GM13976 (cell line): ENCODE results near the gene ENDOD1.

ENCODE experiments used
- DNase-seq: peaks from one replicate; pipeline ENCODE4 v3.0.0; 2012; ENCODE audit warnings: low spot score
- in situ Hi-C: fragments of 300-500 bp; cut with MboI; formaldehyde crosslinking; loops from one replicate; pipeline ENCODE4 v1.12.0; 2022; ENCODE audit warnings: low sequenced_read_pairs, mixed read lengths, inconsistent platforms; ENCODE audit not compliant: unreplicated experiment
- TF ChIP-seq, protein P1 (sequence below): IDR thresholded peaks from 2 replicates; pipeline ENCODE4 v1.5.1; 2012; ENCODE audit warnings: borderline replicate concordance, mild to moderate bottlenecking; ENCODE audit not compliant: insufficient read depth; ENCODE audit errors: extremely low read depth, missing control alignments, control extremely low read depth

ENDOD1 gene

DNA sequence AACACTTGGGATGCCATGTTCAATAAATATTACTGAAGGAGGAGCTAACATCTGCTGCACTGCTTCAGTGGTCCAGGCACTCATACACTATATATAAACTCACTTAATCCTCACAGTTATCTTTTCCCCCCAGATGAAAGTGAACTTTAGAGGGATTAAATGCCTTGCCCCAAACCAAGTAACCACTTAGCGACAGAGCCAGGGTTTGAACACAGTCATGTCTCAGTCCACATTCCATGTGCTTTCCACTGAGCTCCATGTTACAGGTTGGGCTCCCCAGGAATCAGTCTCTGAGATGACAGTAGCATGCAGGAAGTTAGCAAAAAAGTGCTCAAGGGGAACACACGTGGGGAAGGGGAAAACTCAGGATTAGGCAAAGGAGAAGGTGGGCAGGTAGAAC, 59.3 kb downstream of the ENDOD1 start:
- DNase-seq: no peak
- TF ChIP-seq, protein P1, sequence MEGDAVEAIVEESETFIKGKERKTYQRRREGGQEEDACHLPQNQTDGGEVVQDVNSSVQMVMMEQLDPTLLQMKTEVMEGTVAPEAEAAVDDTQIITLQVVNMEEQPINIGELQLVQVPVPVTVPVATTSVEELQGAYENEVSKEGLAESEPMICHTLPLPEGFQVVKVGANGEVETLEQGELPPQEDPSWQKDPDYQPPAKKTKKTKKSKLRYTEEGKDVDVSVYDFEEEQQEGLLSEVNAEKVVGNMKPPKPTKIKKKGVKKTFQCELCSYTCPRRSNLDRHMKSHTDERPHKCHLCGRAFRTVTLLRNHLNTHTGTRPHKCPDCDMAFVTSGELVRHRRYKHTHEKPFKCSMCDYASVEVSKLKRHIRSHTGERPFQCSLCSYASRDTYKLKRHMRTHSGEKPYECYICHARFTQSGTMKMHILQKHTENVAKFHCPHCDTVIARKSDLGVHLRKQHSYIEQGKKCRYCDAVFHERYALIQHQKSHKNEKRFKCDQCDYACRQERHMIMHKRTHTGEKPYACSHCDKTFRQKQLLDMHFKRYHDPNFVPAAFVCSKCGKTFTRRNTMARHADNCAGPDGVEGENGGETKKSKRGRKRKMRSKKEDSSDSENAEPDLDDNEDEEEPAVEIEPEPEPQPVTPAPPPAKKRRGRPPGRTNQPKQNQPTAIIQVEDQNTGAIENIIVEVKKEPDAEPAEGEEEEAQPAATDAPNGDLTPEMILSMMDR: no peak
- in situ Hi-C loops: no loop called here

DNA sequence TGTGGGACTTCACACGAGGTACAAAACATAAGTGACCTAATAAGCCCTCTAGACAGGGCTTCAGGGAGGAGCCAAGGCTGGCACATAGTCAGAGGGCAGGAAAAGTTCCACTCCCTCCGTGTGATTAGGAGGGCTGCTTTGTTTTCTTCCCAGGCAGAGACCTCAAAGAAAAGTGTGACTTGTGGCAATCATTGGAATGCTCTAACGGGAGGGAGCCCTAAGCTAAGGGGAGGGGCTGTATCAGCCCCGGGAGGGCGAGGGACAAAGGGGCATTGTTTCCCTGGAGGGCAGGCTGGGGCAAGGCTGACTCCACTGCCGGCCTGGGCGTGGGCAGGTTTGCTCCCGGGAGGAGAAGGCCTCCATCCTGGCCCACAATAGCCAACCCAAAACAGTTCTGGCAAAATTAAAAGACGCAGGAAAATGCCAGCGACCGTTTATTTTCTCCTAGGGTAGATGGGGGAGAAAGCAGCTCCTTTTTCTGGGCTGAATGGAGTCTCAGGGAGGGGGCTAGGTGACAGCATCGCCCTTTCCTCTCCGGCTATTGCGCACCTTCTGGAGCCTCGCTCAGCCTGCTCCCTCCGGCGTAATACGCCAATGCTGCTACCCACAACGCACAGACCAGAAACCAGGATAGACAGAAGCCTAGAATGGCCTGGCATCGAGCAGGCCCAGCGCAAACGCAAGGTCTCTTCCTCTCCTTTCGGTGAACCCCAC, 60.2 kb downstream of the ENDOD1 start:
- in situ Hi-C loops: loop anchor here (5.0 to 25.0 kb wide), 3 partner anchors 555 to 1287 kb away; no protein-coding TSS in a partner anchor
- DNase-seq: no peak
- TF ChIP-seq, protein P1: no peak

DNA sequence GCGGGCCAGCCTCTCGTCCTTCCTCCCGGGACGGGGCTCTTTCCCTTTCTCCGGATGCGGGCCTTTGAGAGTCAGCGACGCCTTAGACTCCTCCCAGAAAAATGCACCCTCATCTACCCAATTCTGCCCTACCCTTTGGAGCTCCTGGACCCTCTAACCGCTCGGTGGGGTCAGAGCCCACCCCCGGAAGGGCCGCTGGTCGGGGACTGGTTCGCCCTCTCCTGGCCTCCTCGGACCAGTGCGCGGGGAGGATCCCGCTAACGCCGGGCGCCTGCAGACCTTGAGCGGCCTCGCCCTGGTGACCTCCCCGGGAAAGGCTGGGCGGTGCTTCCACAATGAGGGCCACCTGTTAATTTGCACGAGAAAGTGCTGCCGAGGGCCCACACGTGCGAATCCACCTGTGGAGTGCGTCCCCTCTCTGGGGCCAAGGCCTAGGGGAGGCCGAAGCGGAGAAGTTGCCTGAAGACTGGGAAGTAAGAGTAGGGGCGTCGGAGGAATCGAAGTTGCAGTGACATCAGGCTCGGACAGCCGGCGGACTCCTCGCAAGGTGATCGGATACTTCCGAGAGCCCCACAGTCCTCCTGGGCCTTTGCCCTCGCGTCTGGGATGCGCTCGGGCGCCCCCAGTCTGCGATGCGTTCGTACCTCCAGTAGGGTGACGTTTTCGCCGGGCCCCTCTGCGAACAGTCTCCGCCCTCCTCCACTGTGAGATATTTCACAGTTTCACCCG, 61.5 kb downstream of the ENDOD1 start:
- in situ Hi-C loops: loop anchor here (5.0 to 25.0 kb wide), 3 partner anchors 554 to 1286 kb away; no protein-coding TSS in a partner anchor
- TF ChIP-seq, protein P1: peak; percentile 61
- DNase-seq: peak; percentile 93

DNA sequence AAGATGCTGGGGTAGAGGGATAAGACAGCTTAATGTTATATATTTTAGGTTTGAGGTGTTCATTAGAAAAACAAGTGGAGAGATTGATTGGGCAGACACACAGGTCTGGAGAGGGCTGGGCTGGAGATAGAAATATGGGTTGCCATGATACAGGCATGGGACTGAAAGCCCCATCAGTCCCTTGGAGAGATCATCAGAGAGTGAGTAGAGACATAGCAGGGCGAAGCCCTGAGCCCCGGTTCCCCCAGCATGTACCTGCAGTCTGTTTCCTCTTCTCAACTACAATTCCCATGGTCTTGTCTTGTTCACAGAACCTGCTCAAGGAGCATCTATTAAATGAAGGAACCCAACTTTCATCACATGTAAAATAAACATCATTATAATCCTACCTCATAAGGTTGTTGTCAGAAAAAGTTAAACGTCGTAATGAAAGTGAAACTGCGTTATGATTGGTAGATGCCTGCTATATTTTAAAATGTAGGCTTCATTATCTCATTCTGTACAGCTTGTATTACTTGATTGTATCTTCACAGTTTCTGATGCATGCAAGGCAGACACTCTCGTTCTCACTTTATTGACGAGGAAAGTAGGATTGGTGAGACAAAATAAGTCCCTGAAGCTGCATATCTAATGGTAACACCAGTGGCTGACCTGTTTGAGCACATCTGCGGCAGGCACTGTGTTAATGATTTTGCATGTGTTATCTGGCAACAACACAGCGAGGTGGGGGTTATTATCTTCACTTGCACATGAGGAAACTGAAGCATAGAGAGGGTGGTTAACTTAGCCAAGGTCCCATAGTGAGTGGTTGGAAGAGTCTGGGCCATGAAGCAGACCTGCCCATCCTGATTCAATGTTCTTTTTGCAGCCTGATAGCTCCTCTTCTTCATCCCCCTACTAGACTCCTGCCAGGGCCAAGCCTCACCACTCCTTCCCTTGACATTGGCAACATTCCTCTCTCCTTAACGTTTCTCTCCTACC, 63.5 kb downstream of the ENDOD1 start:
- in situ Hi-C loops: loop anchor here (5.0 to 25.0 kb wide), 3 partner anchors 552 to 1284 kb away; no protein-coding TSS in a partner anchor
- TF ChIP-seq, protein P1: no peak
- DNase-seq: peak; percentile 32

DNA sequence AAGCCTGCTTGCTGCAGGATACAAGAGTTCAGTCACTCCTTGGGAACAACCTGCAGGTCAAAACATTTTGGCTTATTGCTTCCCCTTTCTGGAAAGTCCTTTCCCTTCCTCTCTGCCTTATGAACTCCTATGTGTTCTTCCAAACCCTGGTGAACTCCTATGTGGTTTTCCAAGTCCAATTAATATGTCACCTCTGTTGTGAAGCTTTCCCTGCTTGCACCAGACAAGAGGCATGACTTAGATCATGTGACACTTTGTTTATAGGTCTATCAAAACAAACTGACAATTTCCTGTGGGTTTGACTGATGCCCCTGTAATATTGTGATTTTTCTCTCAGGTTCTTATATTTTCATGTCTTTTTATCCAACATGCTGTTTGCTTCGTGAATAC, 64.2 kb downstream of the ENDOD1 start:
- in situ Hi-C loops: loop anchor here (5.0 to 25.0 kb wide), 3 partner anchors 551 to 1283 kb away; no protein-coding TSS in a partner anchor

DNA sequence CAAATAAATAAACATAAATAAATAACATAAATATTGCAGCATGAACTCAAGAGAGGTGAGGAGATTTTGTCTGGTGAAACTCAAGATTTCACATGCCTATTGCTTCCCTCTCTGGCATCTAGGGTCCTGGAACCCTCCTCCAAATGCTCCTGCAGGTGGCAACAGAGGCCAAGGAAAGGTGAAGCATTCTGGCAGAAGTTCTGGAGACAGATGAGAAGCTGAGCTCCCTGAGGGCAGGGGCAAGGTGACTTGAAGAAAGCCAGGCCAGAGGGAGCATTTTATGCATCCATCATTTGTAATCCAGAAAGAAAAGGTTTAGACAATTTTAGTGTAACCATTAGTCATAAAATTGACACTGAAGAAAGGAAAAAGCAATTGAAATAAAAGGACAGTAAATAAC, 64.9 kb downstream of the ENDOD1 start:
- in situ Hi-C loops: loop anchor here (5.0 to 25.0 kb wide), 3 partner anchors 550 to 1283 kb away; no protein-coding TSS in a partner anchor
- peak; percentile 69 for DNase-seq
- TF ChIP-seq, protein P1: peak; percentile 55

More for the DNA sequence above, 64.2 kb downstream of the ENDOD1 start:
- DNase-seq: no peak
- TF ChIP-seq, protein P1: no peak
